Measurements from ENCODE around the gene GARIN5B.

- TF ChIP-seq POLR2AphosphoS5 (IDR thresholded peaks at IDR 0.05) (peak; percentile 96 to 100), POLR2A (IDR thresholded peaks at IDR 0.05) (peak in 3 of 4 donors; percentile 98 to 99 (median 98)), EP300 (IDR thresholded peaks at IDR 0.05) (peak in 1 of 4 donors; percentile 65)
- TF ChIP-seq, protein P1, sequence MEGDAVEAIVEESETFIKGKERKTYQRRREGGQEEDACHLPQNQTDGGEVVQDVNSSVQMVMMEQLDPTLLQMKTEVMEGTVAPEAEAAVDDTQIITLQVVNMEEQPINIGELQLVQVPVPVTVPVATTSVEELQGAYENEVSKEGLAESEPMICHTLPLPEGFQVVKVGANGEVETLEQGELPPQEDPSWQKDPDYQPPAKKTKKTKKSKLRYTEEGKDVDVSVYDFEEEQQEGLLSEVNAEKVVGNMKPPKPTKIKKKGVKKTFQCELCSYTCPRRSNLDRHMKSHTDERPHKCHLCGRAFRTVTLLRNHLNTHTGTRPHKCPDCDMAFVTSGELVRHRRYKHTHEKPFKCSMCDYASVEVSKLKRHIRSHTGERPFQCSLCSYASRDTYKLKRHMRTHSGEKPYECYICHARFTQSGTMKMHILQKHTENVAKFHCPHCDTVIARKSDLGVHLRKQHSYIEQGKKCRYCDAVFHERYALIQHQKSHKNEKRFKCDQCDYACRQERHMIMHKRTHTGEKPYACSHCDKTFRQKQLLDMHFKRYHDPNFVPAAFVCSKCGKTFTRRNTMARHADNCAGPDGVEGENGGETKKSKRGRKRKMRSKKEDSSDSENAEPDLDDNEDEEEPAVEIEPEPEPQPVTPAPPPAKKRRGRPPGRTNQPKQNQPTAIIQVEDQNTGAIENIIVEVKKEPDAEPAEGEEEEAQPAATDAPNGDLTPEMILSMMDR (IDR thresholded peaks at IDR 0.05) = peak in 2 of 6 experiments; percentile 21 to 31
Measured at GRCh38 chr19:55407550-55407799, 44.4 kb upstream of the GARIN5B start, which contains the start of gene UBE2S.

All from upper lobe of left lung (tissue), 4 donors.